Measurements from ENCODE around the gene PAPPA2.

The PAPPA2 gene

GRCh38 chr1:176789571-176790090, 326.7 kb downstream of the PAPPA2 start:
- no peak for DNase-seq (ENCODE audit: extremely low read depth, low read depth)
- no peak overlapping the region for H3K4me3 ChIP-seq (replicated peaks; ENCODE audit: low read depth, low read length)
- TF ChIP-seq, protein P1, sequence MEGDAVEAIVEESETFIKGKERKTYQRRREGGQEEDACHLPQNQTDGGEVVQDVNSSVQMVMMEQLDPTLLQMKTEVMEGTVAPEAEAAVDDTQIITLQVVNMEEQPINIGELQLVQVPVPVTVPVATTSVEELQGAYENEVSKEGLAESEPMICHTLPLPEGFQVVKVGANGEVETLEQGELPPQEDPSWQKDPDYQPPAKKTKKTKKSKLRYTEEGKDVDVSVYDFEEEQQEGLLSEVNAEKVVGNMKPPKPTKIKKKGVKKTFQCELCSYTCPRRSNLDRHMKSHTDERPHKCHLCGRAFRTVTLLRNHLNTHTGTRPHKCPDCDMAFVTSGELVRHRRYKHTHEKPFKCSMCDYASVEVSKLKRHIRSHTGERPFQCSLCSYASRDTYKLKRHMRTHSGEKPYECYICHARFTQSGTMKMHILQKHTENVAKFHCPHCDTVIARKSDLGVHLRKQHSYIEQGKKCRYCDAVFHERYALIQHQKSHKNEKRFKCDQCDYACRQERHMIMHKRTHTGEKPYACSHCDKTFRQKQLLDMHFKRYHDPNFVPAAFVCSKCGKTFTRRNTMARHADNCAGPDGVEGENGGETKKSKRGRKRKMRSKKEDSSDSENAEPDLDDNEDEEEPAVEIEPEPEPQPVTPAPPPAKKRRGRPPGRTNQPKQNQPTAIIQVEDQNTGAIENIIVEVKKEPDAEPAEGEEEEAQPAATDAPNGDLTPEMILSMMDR (IDR thresholded peaks at IDR 0.05; ENCODE audit: low read depth, low read length, missing control alignments) = no peak

DNA sequence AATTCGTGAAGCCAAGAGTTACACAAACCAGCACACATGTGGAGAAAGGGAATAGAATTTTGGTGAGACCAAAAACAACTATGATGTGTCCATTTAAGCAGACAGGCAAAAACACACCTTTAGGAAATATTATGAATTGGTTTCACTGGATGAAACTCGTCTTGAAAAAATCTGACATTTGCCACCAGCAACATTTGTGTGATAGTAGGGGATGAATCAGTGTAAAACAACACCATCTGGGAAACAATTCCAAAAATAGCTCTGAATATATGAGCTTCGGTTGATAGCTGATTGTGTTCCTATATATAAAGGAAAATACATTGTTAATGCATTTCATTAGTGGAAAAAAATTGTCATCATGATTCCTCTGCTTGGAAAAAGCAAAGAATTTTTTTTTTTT, 327.8 kb downstream of the PAPPA2 start:
- TF ChIP-seq, protein P1 (IDR thresholded peaks at IDR 0.05; ENCODE audit: low read depth, low read length, missing control alignments) = no peak
- H3K4me3 ChIP-seq (replicated peaks; ENCODE audit: low read depth, low read length) = no peak overlapping the region
- no peak for DNase-seq (ENCODE audit: extremely low read depth, low read depth)

DNA sequence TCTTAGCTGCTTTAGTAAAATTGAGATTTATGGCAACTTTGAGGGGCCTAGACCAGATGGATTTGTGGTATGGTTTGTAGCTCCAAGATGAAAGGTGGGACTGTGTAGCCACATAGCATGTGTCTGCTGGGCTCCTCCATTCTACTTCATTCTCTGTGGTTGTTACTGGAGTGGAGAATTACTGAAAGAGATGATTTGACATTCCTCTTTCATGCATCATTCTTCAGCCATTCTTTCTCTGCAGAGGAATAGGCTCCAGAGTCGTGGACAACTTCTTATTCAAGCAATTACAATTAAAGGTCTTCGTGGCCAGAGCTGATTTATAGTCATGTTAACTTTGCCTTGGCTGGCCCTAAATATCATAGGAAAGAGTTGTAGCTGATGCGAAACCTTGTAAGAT, 328.9 kb downstream of the PAPPA2 start:
- TF ChIP-seq, protein P1 (IDR thresholded peaks at IDR 0.05; ENCODE audit: low read depth, low read length, missing control alignments) = no peak
- H3K4me3 ChIP-seq (replicated peaks; ENCODE audit: low read depth, low read length) = no peak overlapping the region
- DNase-seq (ENCODE audit: extremely low read depth, low read depth) = no peak

DNA sequence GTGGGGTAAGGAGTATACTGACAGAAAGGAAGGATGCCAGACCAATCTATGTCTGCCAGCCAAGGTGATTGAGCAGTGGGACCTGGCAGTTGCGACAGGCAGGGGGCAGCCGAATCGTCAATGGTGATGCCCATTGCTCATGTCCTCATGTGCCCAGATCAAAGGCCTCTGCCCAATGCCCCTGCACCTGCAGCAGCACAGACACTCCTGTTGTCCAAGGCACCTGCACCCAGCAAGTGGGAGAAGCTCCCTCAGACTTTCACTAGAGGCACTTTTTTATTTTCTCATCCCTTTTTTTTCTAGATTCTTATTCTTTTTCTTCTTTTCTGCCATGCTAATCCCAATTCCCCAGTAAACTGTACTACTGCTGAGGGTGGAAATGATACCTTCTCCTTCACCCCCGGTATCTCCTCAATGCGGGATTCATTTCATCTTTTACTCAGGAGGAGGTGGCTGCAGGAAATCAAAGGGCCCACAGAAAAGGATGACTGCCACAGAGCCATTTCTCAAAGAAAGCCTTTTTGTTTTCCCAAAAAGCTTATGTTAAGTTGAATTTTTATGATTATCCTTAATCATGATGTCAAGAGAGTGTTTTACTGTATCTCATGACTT, 332.0 kb downstream of the PAPPA2 start:
- no peak for DNase-seq (ENCODE audit: extremely low read depth, low read depth)
- no peak overlapping the region for H3K4me3 ChIP-seq (replicated peaks; ENCODE audit: low read depth, low read length)
- TF ChIP-seq, protein P1 (IDR thresholded peaks at IDR 0.05; ENCODE audit: low read depth, low read length, missing control alignments) = no peak

DNA sequence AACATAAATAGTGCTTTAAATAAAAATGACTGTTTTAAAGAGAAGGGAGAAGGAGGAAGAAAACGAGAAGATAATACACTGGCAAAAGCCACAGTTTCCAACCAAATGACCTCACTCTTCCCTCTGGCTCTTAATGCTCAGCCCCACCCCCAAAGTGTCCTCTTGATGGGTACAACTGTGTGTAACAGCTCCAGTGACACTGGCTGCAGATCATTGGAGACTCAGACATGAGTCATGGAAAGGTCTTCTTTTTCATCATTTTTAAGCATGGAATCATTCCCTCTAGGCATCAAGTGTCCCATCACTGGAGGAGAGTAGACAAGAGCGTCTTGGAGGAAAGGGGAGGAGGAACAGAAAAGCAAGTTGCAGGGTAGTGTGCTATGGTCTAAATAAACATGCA, 333.0 kb downstream of the PAPPA2 start:
- H3K4me3 ChIP-seq (replicated peaks; ENCODE audit: low read depth, low read length) = no peak overlapping the region
- TF ChIP-seq, protein P1 (IDR thresholded peaks at IDR 0.05; ENCODE audit: low read depth, low read length, missing control alignments) = no peak
- no peak for DNase-seq (ENCODE audit: extremely low read depth, low read depth)

DNA sequence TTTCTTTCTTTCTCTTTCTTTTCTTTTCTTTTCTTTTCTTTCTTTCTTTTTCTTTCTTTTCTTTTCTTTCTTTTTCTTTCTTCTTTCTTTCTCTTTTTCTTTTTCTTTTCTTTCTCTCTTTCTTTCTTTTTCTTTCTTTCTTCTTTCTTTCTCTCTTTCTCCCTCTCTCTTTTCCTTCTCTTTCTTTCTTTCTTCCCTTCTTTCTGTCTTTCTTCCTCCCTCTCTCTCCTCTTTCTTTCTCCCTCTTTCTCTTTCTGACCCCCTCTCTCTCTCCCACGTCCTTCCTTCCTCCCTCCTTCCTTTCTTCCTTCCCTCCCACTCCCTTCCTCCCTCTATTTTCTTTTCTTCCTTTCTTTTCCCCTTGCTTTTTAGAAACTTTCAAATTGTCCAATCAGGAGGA, 333.6 kb downstream of the PAPPA2 start:
- H3K4me3 ChIP-seq (replicated peaks; ENCODE audit: low read depth, low read length) = no peak overlapping the region
- DNase-seq (ENCODE audit: extremely low read depth, low read depth) = no peak
- TF ChIP-seq, protein P1 (IDR thresholded peaks at IDR 0.05; ENCODE audit: low read depth, low read length, missing control alignments) = no peak

DNA sequence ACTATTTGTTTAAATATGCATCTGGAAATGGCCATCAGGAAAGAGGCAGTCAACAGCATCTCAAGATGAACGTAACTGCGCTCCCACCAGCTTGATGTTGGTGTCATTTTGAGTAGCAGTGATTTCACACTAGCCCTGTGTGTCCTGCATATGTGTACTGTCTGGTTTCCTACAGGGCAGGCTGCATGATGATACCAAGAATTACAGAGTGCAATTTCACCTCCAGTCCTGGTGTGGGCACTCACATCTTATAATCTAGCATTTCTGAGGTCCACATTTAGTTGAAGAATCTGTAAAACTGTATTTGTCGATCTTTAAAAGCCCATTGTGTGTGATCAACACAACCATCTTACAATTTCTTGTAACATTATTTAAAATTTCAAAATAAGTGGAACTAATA, 336.4 kb downstream of the PAPPA2 start:
- TF ChIP-seq, protein P1 (IDR thresholded peaks at IDR 0.05; ENCODE audit: low read depth, low read length, missing control alignments) = no peak
- no peak overlapping the region for H3K4me3 ChIP-seq (replicated peaks; ENCODE audit: low read depth, low read length)
- DNase-seq (ENCODE audit: extremely low read depth, low read depth) = no peak

All from HFF-Myc (cell line).